Urothelium cell line (cell line): Measurements from ENCODE around the gene MND1.

ENCODE experiments used
- DNase-seq: peaks from one replicate; pipeline ENCODE4 v3.0.0; 2011; ENCODE audit warnings: low spot score, mixed read lengths
- FAIRE-seq: peaks from 2 replicates; lab custom pipeline; 2011; peaks lifted over from hg19 to GRCh38; lab: Jason Lieb, UNC

MND1 gene, protein sequence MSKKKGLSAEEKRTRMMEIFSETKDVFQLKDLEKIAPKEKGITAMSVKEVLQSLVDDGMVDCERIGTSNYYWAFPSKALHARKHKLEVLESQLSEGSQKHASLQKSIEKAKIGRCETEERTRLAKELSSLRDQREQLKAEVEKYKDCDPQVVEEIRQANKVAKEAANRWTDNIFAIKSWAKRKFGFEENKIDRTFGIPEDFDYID

DNA sequence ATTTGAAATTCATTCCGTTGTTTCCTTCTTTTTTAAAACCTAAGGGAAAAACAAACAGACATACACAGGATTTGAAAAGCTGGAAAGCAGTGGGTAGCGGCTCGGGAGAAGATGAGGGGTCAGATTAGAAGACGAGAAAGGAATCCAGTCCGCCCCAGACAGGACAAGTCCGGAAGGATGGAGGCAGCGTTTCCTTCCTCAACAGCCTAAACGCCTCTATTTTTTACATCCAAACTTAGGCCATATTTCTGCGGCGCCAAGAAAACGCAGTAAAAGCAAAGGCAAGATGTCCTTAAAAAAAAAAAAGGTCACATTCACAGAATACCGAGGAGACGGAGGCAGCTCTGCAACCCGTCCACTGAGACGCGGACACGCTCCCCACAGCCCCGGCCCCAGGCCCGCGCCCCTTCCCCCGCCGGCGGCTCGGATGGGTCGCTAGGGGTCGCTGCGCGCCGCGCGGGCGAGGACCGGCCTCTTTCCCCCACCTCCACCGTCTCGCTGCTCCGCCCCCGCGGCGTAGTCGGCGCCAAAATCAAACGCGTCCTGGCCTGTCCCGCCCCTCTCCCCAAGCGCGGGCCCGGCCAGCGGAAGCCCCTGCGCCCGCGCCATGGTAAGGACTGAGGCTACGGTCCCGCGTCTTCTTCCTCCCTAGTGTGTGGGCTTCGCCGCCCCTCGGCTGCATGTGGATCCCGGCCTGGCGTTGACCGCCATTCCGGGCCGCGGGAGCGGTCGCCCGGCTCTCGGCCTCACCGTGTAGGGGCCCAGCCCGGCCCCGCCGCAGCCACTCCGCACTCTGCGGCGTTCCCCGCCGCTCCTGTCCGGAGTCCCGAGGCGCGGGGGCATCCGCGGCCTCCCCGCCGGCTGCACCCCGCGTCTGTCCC lies at the start of gene MND1:
Gene MND1 (plus strand): TSS at position 558 of the 881 bp plus-strand sequence. CDS start 50 bp downstream, at position 608.
- DNase-seq (peak; percentile 93), FAIRE-seq (no peak)

DNA sequence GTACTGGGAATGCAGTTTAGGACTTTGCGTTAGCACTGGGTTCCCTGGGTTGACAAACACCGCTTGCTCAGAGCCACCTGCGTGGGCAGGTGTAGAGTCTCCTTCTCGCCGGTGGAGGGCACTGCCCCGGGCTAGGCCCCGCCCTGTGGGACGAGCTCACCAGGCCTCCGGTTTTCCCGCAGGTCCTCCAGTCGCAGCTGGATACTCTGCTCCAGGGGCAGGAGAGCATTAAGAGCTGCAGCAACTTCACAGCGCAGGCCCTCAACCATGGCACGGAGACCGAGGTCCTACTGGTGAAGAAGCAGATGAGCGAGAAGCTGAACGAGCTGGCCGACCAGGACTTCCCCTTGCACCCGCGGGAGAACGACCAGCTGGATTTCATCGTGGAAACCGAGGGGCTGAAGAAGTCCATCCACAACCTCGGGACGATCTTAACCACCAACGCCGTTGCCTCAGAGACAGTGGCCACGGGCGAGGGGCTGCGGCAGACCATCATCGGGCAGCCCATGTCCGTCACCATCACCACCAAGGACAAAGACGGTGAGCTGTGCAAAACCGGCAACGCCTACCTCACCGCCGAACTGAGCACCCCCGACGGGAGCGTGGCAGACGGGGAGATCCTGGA lies 49.2 kb upstream of the MND1 start:
- no peak for DNase-seq
- no peak for FAIRE-seq

DNA sequence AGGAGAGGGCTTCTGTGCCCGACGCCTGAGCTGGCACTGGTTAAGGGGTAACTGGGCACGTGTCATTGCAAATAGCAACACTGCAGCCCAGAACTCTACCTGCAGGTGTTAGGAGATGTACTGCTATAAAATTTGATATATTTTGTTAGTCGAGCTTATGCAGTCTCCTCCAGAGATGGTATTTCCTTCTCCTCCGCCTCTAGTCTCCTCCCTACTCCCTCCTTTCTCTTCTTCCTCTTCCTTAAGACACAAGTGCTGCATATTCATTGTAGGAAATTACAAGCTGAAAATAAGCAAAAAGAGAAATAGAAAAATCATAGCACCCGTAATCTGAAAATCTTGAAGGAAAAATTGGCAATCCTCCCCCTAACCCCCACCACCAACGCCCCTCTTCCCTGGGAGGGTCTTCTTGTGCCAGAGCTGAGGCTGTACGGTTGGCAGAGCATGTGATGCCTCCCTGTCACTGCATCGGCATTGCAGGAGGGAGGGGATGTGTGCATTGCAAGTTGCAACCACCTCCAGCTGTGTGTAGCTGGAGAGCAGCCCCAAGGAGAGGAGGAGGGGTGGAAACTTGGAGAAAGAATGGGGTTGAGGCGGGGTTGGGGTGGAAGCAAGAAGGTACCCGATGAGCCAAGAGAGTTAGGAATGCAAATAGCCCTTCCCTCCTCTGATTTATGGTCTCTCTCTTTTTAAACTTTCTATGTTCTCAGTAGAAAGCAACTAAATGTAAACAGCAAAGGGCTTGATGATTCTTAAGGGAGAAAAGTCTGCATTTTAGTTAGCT lies 48.3 kb upstream of the MND1 start:
- FAIRE-seq = no peak
- no peak for DNase-seq

DNA sequence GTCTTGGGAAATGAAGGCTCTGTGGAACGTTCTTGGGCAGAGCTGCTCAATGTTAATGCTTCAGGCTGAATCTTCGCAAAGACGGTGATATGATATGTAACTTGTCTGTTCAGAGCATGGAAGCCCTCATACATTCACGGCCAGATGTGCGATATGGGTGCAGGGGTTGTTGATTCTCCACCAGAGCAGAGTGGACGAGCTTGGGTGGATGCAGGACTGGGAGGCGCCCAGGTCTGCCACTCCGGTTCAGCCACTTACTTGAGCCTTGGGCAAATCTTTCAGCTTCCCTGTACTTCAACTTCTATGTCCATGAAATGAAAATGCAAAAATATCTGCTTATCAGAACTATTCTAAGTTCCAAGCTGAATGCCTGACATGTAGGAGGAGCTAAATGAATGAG lies 47.4 kb upstream of the MND1 start:
- FAIRE-seq = no peak
- no peak for DNase-seq

DNA sequence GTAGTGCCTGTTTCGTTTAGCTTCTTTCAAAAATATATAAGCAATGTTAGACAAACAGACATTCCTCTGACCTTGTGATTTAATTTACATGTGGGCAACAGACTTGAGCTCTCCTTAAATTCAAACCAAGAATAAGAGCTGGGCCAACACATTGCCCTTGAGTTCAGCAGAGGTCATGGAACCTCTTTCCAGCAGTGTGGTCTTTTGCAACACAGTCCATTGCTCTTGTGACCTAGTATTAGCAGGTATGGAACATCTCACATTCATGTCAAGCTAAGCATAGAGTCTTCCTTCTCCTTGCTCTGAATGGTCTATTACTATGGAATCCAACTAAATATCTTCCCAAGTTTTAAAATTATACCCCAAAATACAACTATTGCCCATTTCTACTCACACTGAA lies 33.7 kb upstream of the MND1 start:
- no peak for DNase-seq
- no peak for FAIRE-seq

DNA sequence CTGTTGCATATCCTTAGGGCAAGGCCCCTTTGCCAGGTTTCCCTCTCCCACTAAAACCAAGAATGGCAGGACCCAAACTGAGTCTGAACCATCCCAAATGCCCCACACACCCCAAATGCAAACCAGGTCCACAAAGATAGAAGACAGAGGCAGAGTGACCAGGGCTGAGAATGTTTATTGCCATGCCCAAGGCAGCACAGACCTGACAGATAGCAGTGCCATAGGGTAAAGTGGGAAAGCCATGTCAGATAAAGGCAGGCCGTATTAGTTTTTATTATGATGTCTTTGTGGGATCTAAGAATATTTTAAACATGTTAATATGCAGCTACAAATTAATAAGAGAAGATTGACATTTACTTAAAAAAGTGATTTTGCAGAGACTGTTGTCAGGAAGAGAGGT lies 29.6 kb upstream of the MND1 start:
- no peak for FAIRE-seq
- no peak for DNase-seq

DNA sequence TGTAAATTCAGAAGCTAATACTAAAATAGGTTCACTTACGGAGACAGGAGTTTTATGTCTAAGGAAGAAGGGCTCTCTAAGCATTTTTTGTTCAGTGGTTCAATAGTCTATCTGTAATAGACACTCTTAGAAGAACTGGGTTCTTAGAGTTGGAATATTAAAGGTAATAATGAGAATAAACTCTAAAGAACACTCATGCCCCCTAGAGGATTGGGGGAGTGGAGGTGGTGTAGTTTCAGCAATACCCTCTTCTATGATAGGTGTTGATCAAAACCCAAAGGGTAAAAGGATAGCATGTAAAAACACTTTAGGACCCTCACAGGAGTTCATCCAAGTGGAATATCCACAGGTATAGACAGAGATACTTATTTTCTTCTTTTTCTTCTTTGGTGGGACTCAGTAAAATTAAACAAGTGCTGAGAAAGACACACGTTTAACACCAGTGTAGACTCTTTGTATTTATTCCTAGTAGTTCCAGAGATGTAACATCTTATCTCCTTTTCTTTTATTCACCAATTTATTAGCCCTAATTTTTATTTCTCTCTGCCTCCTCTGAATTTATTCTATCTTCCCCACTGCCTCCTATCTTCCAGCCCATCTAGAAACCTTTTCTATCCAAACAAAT lies 25.7 kb upstream of the MND1 start:
- no peak for FAIRE-seq
- DNase-seq = peak; percentile 41

DNA sequence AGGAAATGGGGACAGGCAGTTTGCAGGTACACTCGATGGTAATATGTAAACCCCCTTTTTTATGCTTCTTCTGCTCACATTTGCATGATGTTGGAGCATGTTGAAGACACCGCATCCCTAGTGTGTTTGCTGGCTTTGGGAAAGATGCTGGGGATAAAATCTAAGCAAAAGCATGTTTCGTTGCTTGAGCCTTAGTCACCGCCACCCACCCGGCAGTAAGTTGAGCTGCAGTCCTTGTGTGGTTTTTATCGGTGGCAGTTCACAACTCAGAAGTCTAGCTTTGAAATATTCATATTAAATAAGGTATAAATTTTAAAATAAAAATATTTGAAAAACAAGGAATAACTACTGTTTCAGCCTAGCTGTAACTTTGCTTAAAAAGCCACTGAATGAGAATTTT lies 21.7 kb upstream of the MND1 start:
- no peak for DNase-seq
- no peak for FAIRE-seq

DNA sequence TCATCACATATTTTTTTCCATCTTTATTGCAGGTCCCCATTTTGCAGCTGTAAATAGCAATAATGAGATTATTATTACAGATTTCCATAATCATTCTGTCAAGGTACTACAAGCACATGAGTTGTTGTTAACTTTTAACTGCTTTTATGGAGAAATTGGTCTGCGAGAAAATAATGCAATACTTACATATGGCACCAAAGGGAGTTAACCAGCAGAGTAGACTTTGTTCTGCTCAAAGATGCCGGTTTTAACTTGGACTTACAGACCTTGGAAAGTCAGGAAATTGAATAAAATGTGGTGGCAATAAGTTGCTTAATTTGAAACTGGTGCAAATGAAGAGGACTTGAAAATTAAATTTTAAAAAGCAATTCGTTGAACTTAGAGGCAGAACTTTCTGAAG lies 20.4 kb upstream of the MND1 start:
- FAIRE-seq = no peak
- DNase-seq = no peak

DNA sequence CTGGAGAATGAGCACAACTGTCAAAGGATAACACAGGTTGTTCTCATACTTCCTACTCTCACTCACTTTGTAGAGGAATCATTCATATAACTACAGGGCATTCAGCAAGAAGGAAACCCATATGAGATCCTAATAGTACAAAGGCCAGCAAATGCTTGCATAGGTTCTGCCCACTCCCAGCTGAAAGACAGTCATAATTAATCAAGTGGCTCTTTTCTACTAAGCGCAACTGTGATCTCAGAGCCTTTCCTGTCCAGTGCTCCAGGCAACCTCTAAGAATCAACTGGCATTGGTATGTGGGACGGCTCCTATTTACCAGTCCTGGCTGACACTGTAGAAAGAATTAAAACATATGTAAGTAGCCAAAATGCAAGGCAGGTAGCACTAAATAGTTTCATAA lies 18.9 kb upstream of the MND1 start:
- FAIRE-seq (no peak), DNase-seq (no peak)

DNA sequence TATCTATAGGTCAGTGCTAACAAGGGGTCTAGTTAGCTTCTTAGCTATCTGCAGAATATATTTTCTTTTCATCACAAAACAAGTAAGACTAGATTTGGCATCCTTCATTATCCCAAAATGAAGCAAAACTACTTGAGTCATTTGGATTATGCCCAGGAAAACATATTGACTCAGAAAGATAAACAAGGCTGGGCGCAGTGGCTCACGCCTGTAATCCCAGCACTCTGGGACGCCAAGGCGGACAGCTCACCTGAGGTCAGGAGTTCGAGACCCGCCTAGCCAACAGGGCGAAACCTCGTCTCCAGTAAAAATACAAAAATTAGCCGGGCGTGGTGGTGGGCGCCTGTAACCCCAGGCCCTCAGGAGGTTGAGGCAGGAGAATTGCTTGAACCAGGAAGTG lies 18.0 kb upstream of the MND1 start:
- DNase-seq (no peak), FAIRE-seq (no peak)

DNA sequence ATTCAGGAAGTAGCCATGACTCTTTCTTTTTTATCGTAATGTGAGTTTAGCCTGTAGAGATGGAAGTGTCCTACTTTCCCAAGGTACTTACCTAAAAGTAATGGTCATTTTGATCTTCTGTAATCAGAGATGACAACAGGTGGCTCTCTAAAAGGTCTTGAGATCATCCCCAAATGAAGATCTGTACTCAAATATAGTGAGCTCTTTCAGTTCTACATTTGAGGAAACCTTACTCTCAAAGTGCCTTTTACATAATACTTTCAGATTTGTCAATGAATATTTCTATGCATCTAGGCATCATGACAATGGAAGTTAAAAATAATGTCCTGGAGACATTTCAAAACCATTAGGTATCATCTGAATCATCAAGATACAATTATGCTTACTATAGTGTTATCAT lies 17.2 kb upstream of the MND1 start:
- no peak for FAIRE-seq
- no peak for DNase-seq

DNA sequence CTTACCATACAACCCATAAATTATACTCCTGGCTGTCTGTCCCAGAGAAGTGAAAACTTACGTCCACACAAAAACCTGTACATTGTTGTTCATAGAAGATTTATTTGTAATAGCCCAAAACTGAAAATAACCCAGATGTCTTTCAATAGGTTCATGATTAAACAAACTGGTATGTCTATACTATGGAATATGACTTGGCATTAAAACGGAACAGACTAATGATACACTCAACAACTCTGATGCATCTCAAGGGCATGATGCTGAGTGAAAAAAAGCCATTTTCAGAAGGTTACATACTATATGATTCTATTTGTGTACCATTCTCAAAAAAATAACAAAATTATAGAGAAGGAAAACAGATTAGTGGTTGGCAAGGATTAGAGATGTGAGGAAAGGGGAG lies 11.6 kb upstream of the MND1 start:
- no peak for DNase-seq
- FAIRE-seq = no peak

DNA sequence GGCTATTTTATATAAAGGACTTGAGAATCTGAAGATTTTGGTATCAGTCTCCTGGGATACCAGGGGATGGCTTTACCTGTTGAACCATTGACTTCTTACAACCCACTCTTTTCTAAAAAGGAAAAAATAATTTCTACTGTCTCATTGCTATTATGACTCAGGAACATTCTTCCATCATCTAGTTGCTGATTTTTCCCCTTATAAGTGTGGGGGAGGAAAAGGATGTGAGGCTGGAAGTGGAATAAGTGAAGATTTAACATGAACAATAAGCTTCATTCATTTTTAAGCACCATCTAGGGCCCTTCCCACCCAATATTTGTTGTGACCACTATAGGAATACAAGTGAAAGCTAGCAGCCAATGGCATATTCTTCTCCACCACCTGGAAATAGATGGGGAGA lies 10.6 kb upstream of the MND1 start:
- DNase-seq (no peak), FAIRE-seq (no peak)

DNA sequence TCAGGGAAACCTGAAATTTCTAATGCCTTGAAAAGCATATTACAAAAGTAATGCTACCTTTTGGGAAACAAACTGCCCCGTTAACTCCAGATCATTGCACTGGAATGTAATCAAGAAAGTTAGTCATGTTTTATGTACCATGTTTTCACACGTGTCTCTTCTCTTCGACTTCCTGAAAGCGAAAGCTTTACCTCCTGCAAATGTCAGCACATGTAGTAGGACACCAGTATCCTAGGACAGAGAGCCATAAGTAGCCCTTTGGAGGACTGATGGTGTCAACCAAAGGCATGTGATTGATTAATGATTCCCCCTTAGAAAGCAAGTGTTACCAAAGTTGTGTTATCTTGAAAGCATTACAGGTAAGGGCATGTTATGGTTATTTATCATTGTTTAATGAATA lies 8.8 kb upstream of the MND1 start:
- DNase-seq = no peak
- FAIRE-seq = no peak

DNA sequence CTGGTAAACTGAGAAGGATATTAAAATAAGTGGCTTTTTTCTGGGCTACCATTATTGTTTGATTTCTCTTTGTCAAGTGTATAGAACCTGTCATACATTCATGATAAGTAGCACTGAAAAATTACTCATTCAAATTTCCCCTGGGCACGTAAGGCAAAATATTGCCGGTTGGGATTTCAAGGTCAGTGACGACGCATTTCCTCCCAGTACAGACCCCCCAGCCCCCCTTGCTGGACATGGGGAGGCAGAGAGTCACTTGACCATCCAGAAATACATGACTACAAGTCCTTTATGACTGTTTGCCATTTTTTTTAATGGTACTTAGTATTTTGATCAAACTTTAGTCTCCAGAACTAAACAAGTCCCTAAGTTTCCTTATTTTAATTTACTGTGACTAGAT lies 6.8 kb upstream of the MND1 start:
- DNase-seq (no peak), FAIRE-seq (no peak)

DNA sequence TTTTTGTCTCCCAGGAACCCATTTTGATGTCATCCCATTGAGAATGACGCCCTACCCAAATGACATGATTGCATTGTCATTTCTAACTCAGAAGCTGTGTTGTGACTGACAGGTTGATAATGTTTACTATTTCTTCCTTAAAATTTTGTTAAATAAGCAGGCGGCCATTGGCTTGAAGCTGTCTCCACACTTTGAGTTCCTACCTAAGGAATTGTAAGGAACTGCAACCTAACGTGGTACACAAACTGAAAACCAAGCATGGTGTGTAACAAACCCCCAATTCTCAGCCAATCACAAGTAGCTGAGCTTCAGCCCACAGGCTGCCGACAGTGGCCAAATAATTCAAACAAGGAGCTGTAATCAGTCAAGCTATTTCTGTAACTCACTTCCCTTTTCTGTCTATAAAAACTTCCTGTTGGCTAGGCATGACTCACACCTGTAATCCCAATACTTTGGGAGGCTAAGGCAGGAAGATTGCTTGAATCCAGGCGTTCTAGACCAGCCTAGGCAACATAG lies 2.9 kb upstream of the MND1 start:
- FAIRE-seq (no peak), DNase-seq (no peak)

DNA sequence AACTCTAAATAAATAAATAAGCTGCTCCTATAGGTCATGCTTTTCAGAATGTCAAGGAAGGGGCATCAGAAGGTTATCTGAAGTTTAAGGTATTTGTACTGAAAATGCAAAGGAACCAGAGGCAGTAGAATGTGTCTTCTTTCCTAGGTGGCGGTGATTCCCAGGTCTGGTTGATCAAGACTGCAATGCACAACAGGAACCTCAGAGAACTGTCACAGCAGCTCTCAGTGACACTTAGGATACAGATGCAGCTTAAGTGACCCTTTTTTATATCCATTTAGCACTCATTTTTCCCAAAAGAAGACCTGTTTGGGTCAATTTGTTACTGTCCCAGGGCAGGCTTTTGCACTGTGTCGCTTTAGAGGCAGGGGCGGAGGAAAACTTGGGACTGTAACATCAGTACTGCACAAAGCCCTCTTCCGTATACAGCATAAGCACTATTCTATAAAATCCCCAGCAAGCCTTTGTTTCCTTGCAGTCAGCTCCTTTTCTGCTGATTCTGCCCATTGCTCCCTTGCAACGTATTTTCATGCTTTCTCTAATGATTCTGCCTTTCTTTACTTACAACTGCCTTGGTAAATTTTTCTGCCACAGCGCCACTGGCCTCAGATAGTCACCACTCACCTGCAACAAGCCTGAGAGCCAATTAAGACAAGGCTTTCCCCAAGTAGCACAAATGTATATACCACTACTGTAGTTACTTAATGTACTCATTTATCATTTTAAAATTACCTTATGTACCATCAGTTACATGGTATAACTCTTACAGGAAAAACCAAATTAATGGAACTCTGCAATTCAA lies 1.5 kb upstream of the MND1 start:
- no peak for FAIRE-seq
- DNase-seq = no peak

DNA sequence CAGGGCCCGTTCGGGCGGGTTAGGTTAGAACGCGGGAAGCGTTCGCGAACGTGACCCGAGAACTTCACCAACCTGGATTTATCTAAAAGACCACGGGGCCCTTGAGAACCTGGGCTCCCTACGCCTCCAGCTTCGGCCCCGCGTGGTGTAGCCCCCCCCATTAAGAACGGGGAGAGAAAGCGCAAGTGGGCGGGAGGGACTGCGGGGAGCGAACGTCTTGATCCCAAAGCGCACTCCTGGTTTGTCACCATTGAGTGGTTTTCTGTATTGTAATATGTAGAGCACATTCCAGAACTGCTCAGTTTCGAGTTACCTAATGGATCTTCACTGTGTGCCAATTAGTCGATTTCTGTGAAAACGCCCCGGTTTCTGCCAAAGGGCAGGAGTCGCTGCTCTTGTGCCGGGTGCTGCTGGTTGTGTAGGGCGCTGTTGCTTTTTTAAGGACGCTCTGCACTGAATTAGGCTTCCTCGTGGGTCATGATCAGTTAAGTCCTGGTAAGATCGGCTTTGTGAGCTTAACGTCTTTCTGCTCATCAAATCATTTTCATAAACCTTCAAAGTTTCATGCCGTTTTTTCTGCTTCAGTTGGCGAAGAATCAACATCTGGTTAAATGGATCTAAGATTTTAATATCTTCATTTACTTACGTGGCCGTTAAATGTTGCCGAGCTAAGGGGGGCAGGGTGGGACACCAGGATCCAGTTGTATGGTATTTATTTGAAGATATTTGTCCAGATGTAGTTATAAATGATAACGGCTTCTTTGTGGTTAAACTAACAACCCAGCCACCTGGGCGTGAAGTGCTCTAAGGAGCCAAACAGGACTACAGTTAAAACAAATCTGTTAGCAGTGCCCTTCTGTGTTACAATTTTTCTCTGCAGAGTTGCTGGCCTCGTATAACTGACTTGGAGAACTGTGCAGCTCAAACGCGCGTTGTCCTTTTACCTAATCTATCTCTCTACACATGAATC lies 809 bp downstream of the MND1 start:
- peak; percentile 53 for DNase-seq
- no peak for FAIRE-seq
